Breast epithelium (tissue), 4 donors: Measurements from ENCODE around the gene STRA8. TPM values are rescaled to one million over a fixed set of nuclear protein-coding genes. Genes with fewer than 3 reads are reported as not detected.

Experiments used
- DNase-seq, 2 donors: peaks; one replicate each; pipeline ENCODE4 v3.0.0-alpha.2; 2019; ENCODE audit warnings: low spot score in 2 of 2
- H3K27ac ChIP-seq, 2 donors: fragments of 200-600 bp; sonication (generic) in 1 of 2; one replicate each; pipeline ENCODE4 v1.5.1; 2016 to 2019; ENCODE audit warnings: mild to moderate bottlenecking in 1 of 2
- H3K27me3 ChIP-seq, 2 donors: fragments of 200-600 bp; sonication (generic) in 1 of 2; one replicate each; pipeline versions ENCODE4 v1.5.1 to v1.6.0; 2017 to 2019; ENCODE audit warnings: control low read depth in 1 of 2, mild to moderate bottlenecking in 1 of 2
- H3K36me3 ChIP-seq: fragments of 200-600 bp; one replicate; pipeline ENCODE4 v1.5.1; 2019
- H3K4me1 ChIP-seq, 2 donors: fragments of 200-600 bp; sonication (generic); one replicate each; pipeline ENCODE4 v1.5.1; 2016 to 2019; ENCODE audit warnings: control low read depth in 1 of 2
- H3K4me3 ChIP-seq, 3 donors: fragments of 200-600 bp; sonication (generic); 1 replicate in 2 of 3; 2 replicates in 1 of 3; pipeline ENCODE4 v1.5.1; 2016 to 2019; ENCODE audit warnings: mild to moderate bottlenecking in 3 of 3, moderate library complexity in 2 of 3
- H3K9me3 ChIP-seq, 2 donors: fragments of 200-600 bp; sonication (generic) in 1 of 2; one replicate each; pipeline ENCODE4 v1.5.1; 2016 to 2019; ENCODE audit warnings: control low read depth in 1 of 2
- POLR2A ChIP-seq: fragments of 450-650 bp; IDR thresholded peaks from one replicate; pipeline ENCODE4 v1.6.1; 2016; ENCODE audit warnings: antibody characterized with exemption, mild to moderate bottlenecking, moderate library complexity
- POLR2AphosphoS5 ChIP-seq, 3 donors: sonication (generic); formaldehyde crosslinking; IDR thresholded peaks; one replicate each; pipeline ENCODE4 v1.6.1; 2017; ENCODE audit warnings: antibody characterized with exemption in 3 of 3
- intact Hi-C: fragments of 100-400 bp; cut with DNase I; formaldehyde crosslinking; loops from one replicate; pipeline ENCODE4 v1.15.1; 2023; ENCODE audit warnings: low total_unique reads
- total RNA-seq, 3 donors: library from RNA; depleted of rRNA; stranded (reverse); fragments of >200 nt; gene quantifications; one replicate each; pipeline ENCODE4 v1.1.0, GENCODE V29; 2016
- TF ChIP-seq, protein P1 (sequence below), 3 donors: fragments of 450-650 bp; IDR thresholded peaks; one replicate each; pipeline ENCODE4 v1.5.1; 2016 to 2017; ENCODE audit warnings: antibody characterized with exemption in 3 of 3, mild to moderate bottlenecking in 3 of 3, moderate library complexity in 3 of 3

Gene STRA8
- total RNA-seq, 3 donors from 2014 or later, result not detected

DNA sequence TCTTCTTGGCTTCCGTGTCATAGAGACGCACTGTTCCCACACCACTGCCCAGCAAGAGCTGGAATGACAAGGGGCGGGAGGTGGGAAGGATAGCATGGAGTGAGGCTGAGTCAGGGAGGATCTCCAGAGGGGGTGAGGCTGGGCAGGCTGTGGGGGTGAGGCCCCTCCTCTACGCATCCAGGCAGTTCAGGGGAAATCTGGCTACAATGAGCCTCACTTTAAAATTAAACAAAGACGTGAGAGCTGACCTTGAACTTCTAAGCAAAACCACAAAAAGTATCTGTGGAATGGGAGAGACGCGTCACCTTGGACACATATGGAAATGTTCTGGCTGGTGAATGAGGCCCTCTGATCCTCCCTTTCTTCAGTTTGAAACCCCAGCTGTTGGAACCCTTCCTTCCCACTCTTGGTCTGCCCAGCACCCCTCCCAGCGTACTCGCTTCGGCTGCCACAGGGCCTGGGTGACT lies 40.0 kb upstream of the STRA8 start:
- Histone ChIP-seq H3K27ac (peak overlapping the region; percentile 73 to 84), H3K9me3 (no peaks in the 10 kb centered on the region), H3K27me3 (no peaks in the 10 kb centered on the region), H3K4me1 (no peaks in the 10 kb centered on the region), H3K36me3 (no peaks in the 10 kb centered on the region), H3K4me3 (no peak overlapping the region)
- TF ChIP-seq, protein P1, sequence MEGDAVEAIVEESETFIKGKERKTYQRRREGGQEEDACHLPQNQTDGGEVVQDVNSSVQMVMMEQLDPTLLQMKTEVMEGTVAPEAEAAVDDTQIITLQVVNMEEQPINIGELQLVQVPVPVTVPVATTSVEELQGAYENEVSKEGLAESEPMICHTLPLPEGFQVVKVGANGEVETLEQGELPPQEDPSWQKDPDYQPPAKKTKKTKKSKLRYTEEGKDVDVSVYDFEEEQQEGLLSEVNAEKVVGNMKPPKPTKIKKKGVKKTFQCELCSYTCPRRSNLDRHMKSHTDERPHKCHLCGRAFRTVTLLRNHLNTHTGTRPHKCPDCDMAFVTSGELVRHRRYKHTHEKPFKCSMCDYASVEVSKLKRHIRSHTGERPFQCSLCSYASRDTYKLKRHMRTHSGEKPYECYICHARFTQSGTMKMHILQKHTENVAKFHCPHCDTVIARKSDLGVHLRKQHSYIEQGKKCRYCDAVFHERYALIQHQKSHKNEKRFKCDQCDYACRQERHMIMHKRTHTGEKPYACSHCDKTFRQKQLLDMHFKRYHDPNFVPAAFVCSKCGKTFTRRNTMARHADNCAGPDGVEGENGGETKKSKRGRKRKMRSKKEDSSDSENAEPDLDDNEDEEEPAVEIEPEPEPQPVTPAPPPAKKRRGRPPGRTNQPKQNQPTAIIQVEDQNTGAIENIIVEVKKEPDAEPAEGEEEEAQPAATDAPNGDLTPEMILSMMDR (IDR thresholded peaks at IDR 0.05), result no peak
- TF ChIP-seq POLR2AphosphoS5 (IDR thresholded peaks at IDR 0.05) (no peak), POLR2A (no peak)
- intact Hi-C loops, result loop anchor here (2.0 kb wide), 1 partner anchor 61 kb away; no protein-coding TSS in a partner anchor
- DNase-seq, result peak in 1 of 2 donors; percentile 63

DNA sequence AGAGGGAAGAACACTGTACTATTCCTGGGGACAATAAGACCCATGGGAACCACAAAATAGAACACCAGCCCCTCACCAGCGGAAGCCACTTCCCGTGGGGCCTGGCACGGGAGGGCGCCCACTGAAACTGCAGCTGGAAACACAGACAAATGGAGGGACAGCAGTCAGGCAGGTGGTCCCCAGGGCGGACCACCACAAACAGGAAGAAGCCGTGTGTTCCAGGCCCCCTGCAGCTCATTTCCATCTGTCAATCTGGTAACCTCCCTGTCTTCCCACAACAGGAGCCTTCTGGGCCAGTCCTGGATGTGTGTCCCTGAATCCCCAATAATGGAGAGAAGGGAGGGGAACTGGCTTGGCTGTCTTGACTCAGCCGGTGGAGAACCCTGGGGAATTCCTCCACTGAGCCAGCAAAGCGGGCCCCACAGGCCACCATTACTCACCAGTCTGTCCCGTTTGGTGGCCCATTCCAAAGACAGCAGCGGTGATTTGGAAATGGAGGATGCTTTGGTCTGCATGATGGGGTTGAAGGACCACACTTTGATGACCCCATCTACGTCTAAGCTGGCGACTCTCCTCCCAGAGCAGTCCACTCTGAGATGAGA lies 39.0 kb upstream of the STRA8 start:
- Histone ChIP-seq H3K36me3 (no peaks in the 10 kb centered on the region), H3K27me3 (no peaks in the 10 kb centered on the region), H3K9me3 (no peaks in the 10 kb centered on the region), H3K4me1 (no peaks in the 10 kb centered on the region), H3K27ac (peak overlapping the region; percentile 73 to 84), H3K4me3 (no peak overlapping the region)
- DNase-seq, result no peak
- TF ChIP-seq, protein P1 (IDR thresholded peaks at IDR 0.05), result no peak
- no peak for TF ChIP-seq POLR2A
- TF ChIP-seq POLR2AphosphoS5 (IDR thresholded peaks at IDR 0.05), result no peak
- intact Hi-C loops, result no loop called here

DNA sequence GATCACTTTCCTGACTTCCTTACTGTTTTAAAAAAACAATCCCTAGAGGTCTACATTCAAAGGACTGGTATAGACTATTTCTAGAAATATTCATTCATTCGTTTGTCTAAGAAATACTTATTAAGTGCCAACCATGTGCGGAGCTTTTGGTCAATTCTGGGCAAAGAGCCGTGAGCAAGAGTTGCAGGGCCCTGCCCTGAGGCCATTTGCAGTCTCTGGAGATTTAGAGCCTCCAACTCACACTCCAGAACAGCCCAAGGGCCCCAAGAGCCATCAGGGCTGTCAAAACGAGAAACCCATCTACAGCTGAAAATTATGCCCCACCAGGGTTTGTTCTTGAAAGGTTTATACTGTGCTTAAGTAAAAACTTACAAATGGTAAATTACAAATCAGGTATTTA lies 38.5 kb upstream of the STRA8 start:
- no peak for TF ChIP-seq POLR2A
- TF ChIP-seq, protein P1 (IDR thresholded peaks at IDR 0.05), result no peak
- intact Hi-C loops, result no loop called here
- no peaks in the 10 kb centered on the region for H3K27me3 ChIP-seq
- H3K4me3 ChIP-seq, result no peak overlapping the region
- H3K9me3 ChIP-seq, result no peaks in the 10 kb centered on the region
- H3K27ac ChIP-seq, result peak overlapping the region; percentile 73 to 84
- no peaks in the 10 kb centered on the region for H3K4me1 ChIP-seq
- DNase-seq, result no peak
- no peaks in the 10 kb centered on the region for H3K36me3 ChIP-seq

DNA sequence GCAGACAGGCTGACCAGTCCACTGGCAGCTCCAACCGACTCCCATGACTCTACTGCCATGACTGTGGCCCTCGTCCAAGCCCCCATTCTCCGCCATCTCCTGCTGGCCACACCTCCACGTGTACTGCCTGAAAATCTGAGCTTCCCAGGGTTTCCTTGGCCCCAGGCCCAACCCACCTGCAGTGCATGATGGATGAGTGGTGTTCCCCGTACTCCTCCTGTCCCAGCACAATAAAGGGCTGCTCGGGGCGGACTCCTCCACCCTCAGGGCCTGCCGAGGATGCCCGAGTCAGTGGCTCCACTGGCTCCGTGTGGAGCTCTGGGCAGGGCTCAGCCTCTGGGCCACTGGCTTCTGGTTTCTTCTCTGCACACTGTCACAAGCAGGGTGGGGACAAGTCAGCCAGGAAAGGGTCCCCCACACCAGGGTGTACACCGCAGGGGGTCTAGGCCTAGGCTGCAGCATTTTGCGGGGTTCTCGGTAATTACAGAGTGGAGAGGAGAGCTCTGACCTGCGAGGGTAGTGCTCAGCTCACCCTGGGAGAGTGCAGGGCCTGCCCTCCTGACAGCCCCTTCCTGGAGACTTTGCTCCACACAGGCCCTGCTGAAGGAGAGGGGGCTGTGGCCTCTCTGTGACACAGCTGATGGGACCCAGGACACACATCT lies 37.5 kb upstream of the STRA8 start:
- no peaks in the 10 kb centered on the region for H3K36me3 ChIP-seq
- no peak overlapping the region for H3K4me3 ChIP-seq
- H3K27me3 ChIP-seq, result no peaks in the 10 kb centered on the region
- intact Hi-C loops, result no loop called here
- DNase-seq, result no peak
- no peaks in the 10 kb centered on the region for H3K4me1 ChIP-seq
- no peak for TF ChIP-seq POLR2A
- TF ChIP-seq POLR2AphosphoS5 (IDR thresholded peaks at IDR 0.05), result no peak
- no peaks in the 10 kb centered on the region for H3K9me3 ChIP-seq
- H3K27ac ChIP-seq, result no peak overlapping the region

DNA sequence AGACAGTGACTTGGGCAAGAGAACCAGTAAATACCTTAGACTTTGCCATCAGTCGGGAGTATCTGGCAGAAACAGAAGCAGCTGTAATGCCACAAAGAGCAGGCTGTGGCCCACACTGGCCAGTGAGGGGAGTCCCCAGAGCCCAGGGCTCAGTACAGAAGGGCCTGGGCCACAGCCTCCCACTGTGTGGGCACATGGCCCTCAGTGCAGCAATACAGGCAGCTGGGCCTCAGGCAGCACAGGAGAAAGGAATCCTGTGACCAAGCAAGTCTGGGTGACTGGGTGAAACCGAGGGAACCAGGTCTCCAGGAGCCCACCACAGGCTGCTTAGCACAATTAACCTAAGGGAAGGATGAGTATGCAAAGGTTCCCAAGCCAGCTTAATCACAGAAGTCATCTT lies 36.3 kb upstream of the STRA8 start:
- H3K4me3 ChIP-seq, result no peak overlapping the region
- no peaks in the 10 kb centered on the region for H3K27me3 ChIP-seq
- no peak overlapping the region for H3K27ac ChIP-seq
- H3K9me3 ChIP-seq, result no peaks in the 10 kb centered on the region
- no peaks in the 10 kb centered on the region for H3K36me3 ChIP-seq
- intact Hi-C loops, result no loop called here
- no peak for DNase-seq
- no peaks in the 10 kb centered on the region for H3K4me1 ChIP-seq
- no peak for TF ChIP-seq POLR2A

DNA sequence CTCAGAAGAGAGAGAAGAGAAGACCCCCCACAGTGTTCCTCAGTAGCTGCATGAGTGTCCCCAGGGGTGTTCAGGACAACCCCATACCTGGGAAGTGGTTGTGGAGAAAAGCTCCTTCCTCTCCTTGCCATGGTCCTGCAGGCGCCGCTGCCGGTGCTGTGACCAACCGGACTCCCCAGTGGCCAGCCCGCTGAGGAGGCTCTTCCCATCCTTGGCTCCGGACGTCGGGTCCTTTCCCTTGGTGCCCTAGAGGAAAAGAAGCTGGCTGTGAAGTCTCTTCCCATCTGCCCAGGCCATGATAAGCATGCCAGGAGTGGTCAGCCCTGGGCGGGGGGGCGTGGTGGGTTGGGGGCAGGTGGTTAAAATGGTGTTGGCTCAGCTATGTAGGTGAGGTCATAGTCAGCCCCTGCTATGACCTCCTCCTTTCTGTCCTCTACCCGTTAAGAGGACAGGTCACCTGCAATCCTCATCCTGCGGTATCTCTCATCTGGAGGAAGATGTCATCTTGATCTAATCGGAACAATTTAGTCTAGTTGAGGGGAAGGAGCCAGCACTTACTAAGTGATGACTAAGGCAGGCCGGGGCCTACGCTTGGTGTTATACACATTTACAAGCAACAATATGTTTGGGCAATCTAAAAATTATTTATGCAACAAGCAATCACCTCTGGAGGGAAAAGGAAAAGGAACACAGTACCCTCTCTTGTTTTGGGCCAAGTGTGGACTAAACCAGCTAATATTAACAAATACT lies 35.6 kb upstream of the STRA8 start:
- Histone ChIP-seq H3K4me3 (no peak overlapping the region), H3K27ac (peak overlapping the region in 1 of 2 donors; percentile 34), H3K4me1 (no peaks in the 10 kb centered on the region), H3K36me3 (no peaks in the 10 kb centered on the region), H3K9me3 (no peaks in the 10 kb centered on the region), H3K27me3 (no peaks in the 10 kb centered on the region)
- TF ChIP-seq POLR2AphosphoS5 (IDR thresholded peaks at IDR 0.05) (no peak), POLR2A (no peak)
- TF ChIP-seq, protein P1 (IDR thresholded peaks at IDR 0.05), result no peak
- intact Hi-C loops, result no loop called here
- DNase-seq, result no peak
